SH-SY5Y (cell line): ENCODE measurements around the gene TPX2.

Experiments
- GATA2 ChIP-seq: IDR thresholded peaks from 2 replicates; pipeline ENCODE4 v1.6.1; 2011; ENCODE audit warnings: mild to moderate bottlenecking, low read depth, low read length
- GATA3 ChIP-seq: IDR thresholded peaks from 2 replicates; pipeline ENCODE4 v1.6.1; 2011; ENCODE audit warnings: low read depth, mild to moderate bottlenecking, low read length, moderate library complexity

Gene TPX2

GRCh38 chr20:31844737-31845299, 105.7 kb downstream of the TPX2 start:
- TF ChIP-seq GATA3 (no peak), GATA2 (no peak)

GRCh38 chr20:31845300-31845863, 106.3 kb downstream of the TPX2 start, which contains the start of gene FOXS1:
FOXS1 (minus strand) TSS chr20:31845604; CDS start chr20:31845542, 62 bp downstream.
- no peak for TF ChIP-seq GATA3
- no peak for TF ChIP-seq GATA2

- TF ChIP-seq GATA2 (no peak), GATA3 (no peak)
These were observed 107.7 kb downstream of the TPX2 start for GRCh38 chr20:31846793-31847138.

- TF ChIP-seq GATA3, result no peak
These were observed 109.3 kb downstream of the TPX2 start for GRCh38 chr20:31848088-31848999.

GRCh38 chr20:31849306-31849930, 110.3 kb downstream of the TPX2 start:
- TF ChIP-seq GATA3, result no peak
- TF ChIP-seq GATA2, result no peak
